IMR-90 (cell line): ENCODE data around the gene PRKAR2A. TPM values are rescaled to one million over a fixed set of nuclear protein-coding genes. Genes with fewer than 3 reads are reported as not detected.

Source experiments
- ATAC-seq: fragments of 200-7000 bp; cut with Tn5 transposase; 2 replicates; pipeline ENCODE4 v1.9.1; 2020; ENCODE audit warnings: low read depth, mild to moderate bottlenecking, moderate library complexity
- BruUV-seq: library from RNA; stranded (reverse); fragments of 400-500 nt; replicated peaks from 2 replicates; lab custom pipeline; 2021; lab: Mats Ljungman, UMichigan
- CTCF ChIA-PET: fragments of 300-600 bp; formaldehyde crosslinking; extraction: SDS; loops from one replicate; lab custom pipeline; 2021; ENCODE audit warnings: antibody characterized with exemption; lab: Yijun Ruan, JAX
- POLR2A ChIA-PET: fragments of 300-600 bp; sonication (Branson Sonifier 250); formaldehyde crosslinking; loops from one replicate; lab custom pipeline; 2022; ENCODE audit warnings: antibody characterized with exemption; ENCODE audit not compliant: unreplicated experiment; lab: Charles Lee
- DNase-seq: peaks from one replicate; pipeline ENCODE4 v3.0.0; 2013
- H2AFZ ChIP-seq: replicated peaks from 2 replicates; pipeline ENCODE3; 2013; ENCODE audit warnings: low read length, mild to moderate bottlenecking; ENCODE audit not compliant: poor library complexity
- H2AK5ac ChIP-seq: 2 replicates; pipeline ENCODE4 v1.6.1; 2013; ENCODE audit warnings: low read depth, low read length, inconsistent platforms
- H2AK9ac ChIP-seq: replicated peaks from 2 replicates; pipeline ENCODE3; 2013; ENCODE audit warnings: mild to moderate bottlenecking, low read depth, low read length, moderate library complexity; ENCODE audit not compliant: poor library complexity
- H2BK120ac ChIP-seq: 2 replicates; pipeline ENCODE4 v1.6.1; 2013; ENCODE audit warnings: low read depth, low read length, inconsistent platforms
- H2BK15ac ChIP-seq: 3 replicates; pipeline ENCODE4 v1.6.1; 2013; ENCODE audit warnings: low read depth, low read length, inconsistent platforms
- H2BK20ac ChIP-seq: 2 replicates; pipeline ENCODE4 v1.6.1; 2013; ENCODE audit warnings: low read depth, mild to moderate bottlenecking, inconsistent platforms, low read length, moderate library complexity
- H2BK5ac ChIP-seq: 2 replicates; pipeline ENCODE4 v1.6.1; 2013; ENCODE audit warnings: mild to moderate bottlenecking, low read depth, low read length, inconsistent platforms; ENCODE audit not compliant: poor library complexity, severe bottlenecking
- H3K14ac ChIP-seq: replicated peaks from 2 replicates; pipeline ENCODE4 v1.6.1; 2013; ENCODE audit warnings: low read depth, low read length, inconsistent platforms
- H3K18ac ChIP-seq: 2 replicates; pipeline ENCODE4 v1.6.1; 2013; ENCODE audit warnings: low read depth, low read length, control low read depth
- H3K23ac ChIP-seq: 2 replicates; pipeline ENCODE4 v1.6.1; 2013; ENCODE audit warnings: low read depth, low read length, inconsistent platforms
- H3K27ac ChIP-seq: 2 replicates; pipeline ENCODE4 v1.5.1; 2013; ENCODE audit warnings: mild to moderate bottlenecking, control low read depth, low read length; ENCODE audit not compliant: insufficient read depth
- H3K27me3 ChIP-seq: 2 replicates; pipeline ENCODE4 v1.6.1; 2013; ENCODE audit warnings: low read length; ENCODE audit not compliant: control insufficient read depth, insufficient read depth
- H3K36me3 ChIP-seq: 2 replicates; pipeline ENCODE4 v1.6.1; 2013; ENCODE audit warnings: low read length, mixed read lengths; ENCODE audit not compliant: control insufficient read depth, insufficient read depth
- H3K4ac ChIP-seq: 2 replicates; pipeline ENCODE4 v1.6.1; 2013; ENCODE audit warnings: low read depth, low read length, inconsistent platforms
- H3K4me1 ChIP-seq: 2 replicates; pipeline ENCODE4 v1.6.1; 2013; ENCODE audit warnings: low read length, mixed read lengths; ENCODE audit not compliant: control insufficient read depth, insufficient read depth
- H3K4me2 ChIP-seq: 2 replicates; pipeline ENCODE4 v1.6.1; 2013; ENCODE audit warnings: low read depth, mild to moderate bottlenecking, control low read depth, low read length, moderate library complexity
- H3K4me3 ChIP-seq: 2 replicates; pipeline ENCODE4 v1.5.1; 2013; ENCODE audit warnings: low read depth, mild to moderate bottlenecking, control low read depth, low read length, moderate library complexity; ENCODE audit not compliant: insufficient read depth
- H3K56ac ChIP-seq: 2 replicates; pipeline ENCODE4 v1.6.1; 2013; ENCODE audit warnings: low read length, inconsistent platforms; ENCODE audit not compliant: insufficient read depth; ENCODE audit errors: extremely low read depth
- H3K79me1 ChIP-seq, 2 experiments: 2 replicates each; pipeline ENCODE4 v1.6.1; 2013; ENCODE audit warnings: low read length in 2 of 2, inconsistent platforms in 1 of 2, low read depth in 1 of 2
- H3K9ac ChIP-seq: 2 replicates; pipeline ENCODE4 v1.6.1; 2013; ENCODE audit warnings: low read depth, low read length, control low read depth
- H3K9me1 ChIP-seq: 2 replicates; pipeline ENCODE4 v1.6.1; 2013; ENCODE audit warnings: low read length, inconsistent platforms; ENCODE audit not compliant: insufficient read depth
- H3K9me3 ChIP-seq: 2 replicates; pipeline ENCODE4 v1.6.1; 2013; ENCODE audit warnings: low read length; ENCODE audit not compliant: control insufficient read depth, insufficient read depth
- H4K20me1 ChIP-seq: 2 replicates; pipeline ENCODE4 v1.6.1; 2013; ENCODE audit warnings: low read length, inconsistent platforms; ENCODE audit not compliant: insufficient read depth
- H4K5ac ChIP-seq: 2 replicates; pipeline ENCODE4 v1.6.1; 2013; ENCODE audit warnings: mild to moderate bottlenecking, low read depth, low read length, control low read depth
- H4K8ac ChIP-seq, 2 experiments: 2 replicates each; pipeline ENCODE4 v1.6.1; 2013; ENCODE audit warnings: low read depth in 2 of 2, low read length in 2 of 2, control low read depth in 1 of 2, inconsistent platforms in 1 of 2
- H4K91ac ChIP-seq: 2 replicates; pipeline ENCODE4 v1.6.1; 2013; ENCODE audit warnings: low read depth, low read length, inconsistent platforms; ENCODE audit not compliant: insufficient read depth
- BHLHE40 ChIP-seq: fragments of 150-350 bp; IDR thresholded peaks from 2 replicates; pipeline ENCODE4 v1.6.1; 2016; ENCODE audit warnings: mild to moderate bottlenecking, low read depth, low read length
- CEBPB ChIP-seq: IDR thresholded peaks from 2 replicates; pipeline ENCODE4 v1.6.1; 2012; ENCODE audit warnings: low read depth, low read length, improper control_type of control experiment
- CHD1 ChIP-seq: IDR thresholded peaks from 2 replicates; pipeline ENCODE4 v1.6.1; 2012; ENCODE audit warnings: low read depth, low read length, improper control_type of control experiment
- FOS ChIP-seq: fragments of 150-350 bp; IDR thresholded peaks from 2 replicates; pipeline ENCODE4 v1.6.1; 2016; ENCODE audit warnings: low read depth, low read length
- MAFK ChIP-seq: IDR thresholded peaks from 2 replicates; pipeline ENCODE4 v1.6.1; 2012; ENCODE audit warnings: low read depth, low read length, improper control_type of control experiment
- MAZ ChIP-seq: IDR thresholded peaks from 2 replicates; pipeline ENCODE4 v1.6.1; 2012; ENCODE audit warnings: low read depth, mild to moderate bottlenecking, low read length, improper control_type of control experiment, moderate library complexity, borderline replicate concordance
- MXI1 ChIP-seq: IDR thresholded peaks from 2 replicates; pipeline ENCODE4 v1.6.1; 2012; ENCODE audit warnings: low read depth, mild to moderate bottlenecking, low read length, moderate library complexity, borderline replicate concordance
- NFE2L2 ChIP-seq: fragments of 150-350 bp; IDR thresholded peaks from 2 replicates; pipeline ENCODE4 v1.6.1; 2016; ENCODE audit warnings: low read depth, mild to moderate bottlenecking, low read length
- POLR2A ChIP-seq: IDR thresholded peaks from 2 replicates; pipeline ENCODE4 v1.6.1; 2012; ENCODE audit warnings: mild to moderate bottlenecking, low read depth, low read length
- RAD21 ChIP-seq: IDR thresholded peaks from 2 replicates; pipeline ENCODE4 v1.6.1; 2012; ENCODE audit warnings: low read length, improper control_type of control experiment
- RCOR1 ChIP-seq: IDR thresholded peaks from 2 replicates; pipeline ENCODE4 v1.6.1; 2012; ENCODE audit warnings: mild to moderate bottlenecking, low read length, improper control_type of control experiment; ENCODE audit not compliant: insufficient replicate concordance
- RFX5 ChIP-seq: IDR thresholded peaks from 2 replicates; pipeline ENCODE4 v1.8.0; 2012; ENCODE audit warnings: low read depth, mild to moderate bottlenecking, low read length, moderate library complexity
- SMC3 ChIP-seq: fragments of 150-350 bp; IDR thresholded peaks from 2 replicates; pipeline ENCODE4 v1.6.1; 2016; ENCODE audit warnings: low read depth, mild to moderate bottlenecking, antibody characterized with exemption, low read length, moderate library complexity
- WGBS, 2 experiments: methylation state at CpG; one replicate each; pipeline versions ENCODE4 v1.1.5 to v1.1.7; 2013; ENCODE audit warnings: missing lambda C conversion rate in 2 of 2; ENCODE audit not compliant: insufficient read length in 1 of 2; ENCODE audit errors: extremely low coverage in 2 of 2; 5-methylcytosine and 5-hydroxymethylcytosine counted together
- dilution Hi-C: fragments of 300-500 bp; cut with HindIII; formaldehyde crosslinking; loops from one replicate; pipeline ENCODE4 v1.14.3; 2018; ENCODE audit warnings: low sequenced_read_pairs; ENCODE audit not compliant: unreplicated experiment
- in situ Hi-C: fragments of 300-500 bp; cut with MboI; formaldehyde crosslinking; loops from 3 replicates; pipeline ENCODE4 v1.14.3; 2019; ENCODE audit warnings: low sequenced_read_pairs, inconsistent platforms, mixed read lengths
- intact Hi-C: fragments of 100-400 bp; cut with micrococcal nuclease; formaldehyde crosslinking; loops from 2 replicates; pipeline ENCODE4 v1.10.0; 2022
- polyA plus RNA-seq, 3 experiments: library from polyadenylated mRNA; depleted of rRNA; stranded (reverse); fragments of >200 nt; gene quantifications; 2 replicates each; pipeline ENCODE4 v1.2.3, GENCODE V29; 2012; ENCODE audit warnings: low replicate concordance in 1 of 3
- total RNA-seq: library from RNA; depleted of rRNA; stranded (reverse); fragments of >200 nt; gene quantifications from 2 replicates; pipeline ENCODE4 v1.2.3, GENCODE V29; 2012
- TF ChIP-seq, protein P1 (sequence below): conservative IDR thresholded peaks from 2 replicates; pipeline ENCODE4 v1.5.1; 2012; ENCODE audit warnings: mild to moderate bottlenecking, low read depth, low read length, improper control_type of control experiment
- TF ChIP-seq, protein P2 (sequence below): fragments of 150-350 bp; IDR thresholded peaks from 2 replicates; pipeline ENCODE4 v1.6.1; 2017; ENCODE audit warnings: mild to moderate bottlenecking, antibody characterized with exemption, low read length, low read depth
- TF ChIP-seq, protein P3 (sequence below): fragments of 150-350 bp; IDR thresholded peaks from 2 replicates; pipeline ENCODE4 v1.6.1; 2016; ENCODE audit warnings: low read depth, mild to moderate bottlenecking, low read length, moderate library complexity, borderline replicate concordance

Gene PRKAR2A
- total and polyA plus RNA-seq, 2 of the 4 experiments (the other 2 are of a cell fraction): 11.3 to 48.2 TPM

DNA sequence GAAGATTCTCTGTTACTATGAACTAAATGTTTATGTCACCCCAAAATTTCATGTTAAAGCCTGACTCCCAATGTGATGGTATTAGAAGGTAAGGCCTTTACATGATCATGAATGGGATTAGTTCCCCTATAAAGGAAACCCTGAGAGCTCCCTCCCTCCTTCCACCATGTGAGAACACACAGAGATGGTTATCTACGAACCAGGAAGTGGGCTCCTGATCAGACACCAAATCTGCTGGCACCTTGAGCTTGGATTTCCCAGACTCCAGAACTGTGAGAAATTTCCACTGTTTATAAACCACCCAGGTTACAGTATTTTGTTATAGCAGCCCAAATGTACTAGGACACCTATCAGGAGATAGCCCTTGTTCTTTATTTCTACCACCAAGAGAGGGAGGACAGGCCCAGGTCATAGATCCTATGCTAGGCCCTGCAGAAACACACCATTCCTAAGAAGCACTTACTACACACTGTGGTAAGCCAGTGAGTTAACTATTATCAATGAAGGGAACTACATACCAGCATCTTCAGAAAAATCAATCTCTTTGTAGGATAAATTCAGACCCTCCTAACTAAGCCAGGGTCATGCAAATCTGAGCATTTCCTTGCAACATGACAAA is 59.0 kb downstream of the PRKAR2A start:
- Histone ChIP-seq H3K4me3 (no peak overlapping the region), H3K4ac (no peak overlapping the region), H2BK15ac (no peak overlapping the region), H3K23ac (no peak overlapping the region), H2AK5ac (no peak overlapping the region), H3K14ac (no peak overlapping the region), H3K27me3 (no peaks in the 10 kb centered on the region), H2BK120ac (no peak overlapping the region), H4K8ac (no peak overlapping the region), H3K79me1 (peaks cover 0 to 12% of the 10 kb centered on the region in 2 experiments; a peak in 3 of 4 replicates), H2AK9ac (no peak overlapping the region), H3K9me1 (0 out of 2 replicates have a peak, but pooled peaks cover under 1% of the 10 kb centered on the region), H3K36me3 (peaks cover 6% of the 10 kb centered on the region), H4K5ac (no peak overlapping the region), H3K4me1 (no peaks in the 10 kb centered on the region), H3K27ac (no peak overlapping the region), H2BK5ac (no peak overlapping the region), H3K18ac (no peak overlapping the region), H4K20me1 (no peaks in the 10 kb centered on the region), H3K9me3 (no peaks in the 10 kb centered on the region), H3K9ac (no peak overlapping the region), H4K91ac (no peak overlapping the region), H3K56ac (no peak overlapping the region), H2BK20ac (no peak overlapping the region), H2AFZ (no peak overlapping the region), H3K4me2 (no peak overlapping the region)
- BruUV-seq: no TSS peak
- CTCF ChIA-PET: no interaction called here
- dilution Hi-C loops (no loop called here), in situ Hi-C loops (no loop called here), intact Hi-C loops (no loop called here)
- DNase-seq: no peak
- no peak for TF ChIP-seq MAZ
- TF ChIP-seq, protein P1, sequence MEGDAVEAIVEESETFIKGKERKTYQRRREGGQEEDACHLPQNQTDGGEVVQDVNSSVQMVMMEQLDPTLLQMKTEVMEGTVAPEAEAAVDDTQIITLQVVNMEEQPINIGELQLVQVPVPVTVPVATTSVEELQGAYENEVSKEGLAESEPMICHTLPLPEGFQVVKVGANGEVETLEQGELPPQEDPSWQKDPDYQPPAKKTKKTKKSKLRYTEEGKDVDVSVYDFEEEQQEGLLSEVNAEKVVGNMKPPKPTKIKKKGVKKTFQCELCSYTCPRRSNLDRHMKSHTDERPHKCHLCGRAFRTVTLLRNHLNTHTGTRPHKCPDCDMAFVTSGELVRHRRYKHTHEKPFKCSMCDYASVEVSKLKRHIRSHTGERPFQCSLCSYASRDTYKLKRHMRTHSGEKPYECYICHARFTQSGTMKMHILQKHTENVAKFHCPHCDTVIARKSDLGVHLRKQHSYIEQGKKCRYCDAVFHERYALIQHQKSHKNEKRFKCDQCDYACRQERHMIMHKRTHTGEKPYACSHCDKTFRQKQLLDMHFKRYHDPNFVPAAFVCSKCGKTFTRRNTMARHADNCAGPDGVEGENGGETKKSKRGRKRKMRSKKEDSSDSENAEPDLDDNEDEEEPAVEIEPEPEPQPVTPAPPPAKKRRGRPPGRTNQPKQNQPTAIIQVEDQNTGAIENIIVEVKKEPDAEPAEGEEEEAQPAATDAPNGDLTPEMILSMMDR: no peak
- no peak for TF ChIP-seq RAD21
- no peak for TF ChIP-seq RFX5
- TF ChIP-seq FOS: no peak
- TF ChIP-seq MXI1: no peak
- TF ChIP-seq MAFK: no peak
- TF ChIP-seq, protein P2, sequence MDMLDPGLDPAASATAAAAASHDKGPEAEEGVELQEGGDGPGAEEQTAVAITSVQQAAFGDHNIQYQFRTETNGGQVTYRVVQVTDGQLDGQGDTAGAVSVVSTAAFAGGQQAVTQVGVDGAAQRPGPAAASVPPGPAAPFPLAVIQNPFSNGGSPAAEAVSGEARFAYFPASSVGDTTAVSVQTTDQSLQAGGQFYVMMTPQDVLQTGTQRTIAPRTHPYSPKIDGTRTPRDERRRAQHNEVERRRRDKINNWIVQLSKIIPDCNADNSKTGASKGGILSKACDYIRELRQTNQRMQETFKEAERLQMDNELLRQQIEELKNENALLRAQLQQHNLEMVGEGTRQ: no peak
- no peak for TF ChIP-seq CHD1
- no peak for TF ChIP-seq RCOR1
- TF ChIP-seq POLR2A: no peak
- no peak for TF ChIP-seq BHLHE40
- no peak for TF ChIP-seq CEBPB
- TF ChIP-seq NFE2L2: no peak
- no peak for TF ChIP-seq SMC3
- TF ChIP-seq, protein P3, sequence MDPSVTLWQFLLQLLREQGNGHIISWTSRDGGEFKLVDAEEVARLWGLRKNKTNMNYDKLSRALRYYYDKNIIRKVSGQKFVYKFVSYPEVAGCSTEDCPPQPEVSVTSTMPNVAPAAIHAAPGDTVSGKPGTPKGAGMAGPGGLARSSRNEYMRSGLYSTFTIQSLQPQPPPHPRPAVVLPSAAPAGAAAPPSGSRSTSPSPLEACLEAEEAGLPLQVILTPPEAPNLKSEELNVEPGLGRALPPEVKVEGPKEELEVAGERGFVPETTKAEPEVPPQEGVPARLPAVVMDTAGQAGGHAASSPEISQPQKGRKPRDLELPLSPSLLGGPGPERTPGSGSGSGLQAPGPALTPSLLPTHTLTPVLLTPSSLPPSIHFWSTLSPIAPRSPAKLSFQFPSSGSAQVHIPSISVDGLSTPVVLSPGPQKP: no peak
- WGBS, 2 experiments: no CpG with 5 or more reads among the region's 1 CpG
- no peak for ATAC-seq
- POLR2A ChIA-PET: no interaction called here
